Colon (tissue), 2 donors: ENCODE results near the gene PARD6B.

Experiments used
- FAIRE-seq: peaks from 2 replicates; lab custom pipeline; 2012; peaks lifted over from hg19 to GRCh38; lab: Jason Lieb, UNC
- donor health status: control.
- donor health status: control.

Gene PARD6B

DNA sequence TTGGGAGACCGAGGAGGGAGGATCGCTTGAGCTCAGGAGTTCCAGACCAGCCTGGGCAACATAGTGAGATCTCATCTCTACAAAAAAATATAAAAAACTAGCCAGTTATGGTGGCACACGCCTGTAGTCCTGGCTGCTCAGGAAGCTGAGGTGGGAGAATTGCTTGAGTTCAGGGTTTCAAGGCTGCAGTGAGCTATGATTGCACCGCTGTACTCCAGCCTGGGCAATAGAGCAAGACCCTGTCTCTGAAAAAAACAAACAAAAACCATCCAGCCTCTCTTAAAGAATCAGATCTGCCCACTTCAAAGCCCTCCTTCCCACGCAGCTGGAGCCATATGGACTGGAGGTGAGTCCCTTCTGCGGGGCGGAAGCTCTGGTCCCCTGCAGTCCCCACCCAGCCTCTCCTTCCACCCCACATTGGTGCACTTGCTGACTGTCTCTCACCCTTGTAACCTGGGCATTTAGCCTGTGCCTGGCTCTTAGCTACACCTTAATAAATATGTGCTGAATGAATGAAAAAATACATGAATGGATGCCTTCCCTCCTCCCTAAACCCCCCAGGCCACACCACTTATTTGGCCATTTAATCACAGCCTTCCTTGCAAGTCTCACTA lies 7.2 kb upstream of the PARD6B start:
- FAIRE-seq: no peak

DNA sequence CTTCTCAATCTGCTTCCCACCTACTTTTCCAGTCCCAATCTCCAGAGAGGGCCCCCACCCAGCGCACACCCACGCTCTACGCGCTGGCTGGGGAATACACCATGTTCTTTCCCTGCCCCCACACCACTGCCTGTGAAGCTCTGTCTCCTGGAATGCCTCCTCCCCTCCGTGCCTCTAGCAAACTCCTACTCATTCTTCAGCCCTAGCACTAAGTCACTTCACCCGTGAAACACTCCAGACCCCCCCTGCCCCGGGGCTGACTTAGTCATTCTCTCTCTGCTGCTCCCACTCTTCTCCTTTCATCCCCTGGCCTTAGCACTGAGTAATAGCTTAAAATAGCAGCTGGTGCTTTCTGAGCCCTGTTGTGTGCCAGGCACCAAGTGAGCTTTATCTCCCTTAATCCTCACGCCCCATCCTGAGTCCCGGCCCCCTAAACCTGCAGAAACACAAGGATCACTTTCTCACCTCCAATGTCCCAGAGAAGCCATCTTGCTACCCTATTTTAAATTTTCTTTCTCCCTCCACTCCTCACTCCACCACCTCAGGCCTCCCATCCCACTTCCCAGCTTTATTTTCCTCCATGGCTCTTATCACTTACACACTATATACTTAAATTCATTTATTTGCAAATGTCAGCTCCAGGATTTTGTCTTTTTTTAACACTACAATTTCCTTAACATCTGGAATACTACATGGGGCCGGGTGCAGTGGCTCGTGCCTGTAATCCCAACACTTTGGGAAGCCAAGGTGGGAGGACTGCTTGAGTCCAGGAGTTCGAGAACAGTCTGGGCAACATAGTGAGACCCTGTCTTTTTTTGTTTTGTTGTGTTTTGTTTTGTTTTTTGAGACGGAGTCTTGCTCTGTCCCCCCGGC lies 6.3 kb upstream of the PARD6B start:
- FAIRE-seq: no peak

DNA sequence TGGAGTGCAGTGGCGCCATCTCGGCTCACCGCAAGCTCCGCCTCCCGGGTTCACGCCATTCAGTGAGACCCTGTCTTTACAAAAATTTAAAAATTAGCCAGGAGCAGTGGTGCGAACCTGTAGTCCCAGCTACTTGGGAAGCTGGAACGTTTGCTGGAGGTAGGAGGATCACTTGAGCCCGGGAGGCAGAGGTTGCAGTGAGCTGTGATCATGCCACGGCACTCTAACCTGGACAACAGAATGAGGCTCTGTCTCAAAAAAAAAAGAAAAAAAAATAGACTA lies 5.7 kb upstream of the PARD6B start:
- no peak for FAIRE-seq

DNA sequence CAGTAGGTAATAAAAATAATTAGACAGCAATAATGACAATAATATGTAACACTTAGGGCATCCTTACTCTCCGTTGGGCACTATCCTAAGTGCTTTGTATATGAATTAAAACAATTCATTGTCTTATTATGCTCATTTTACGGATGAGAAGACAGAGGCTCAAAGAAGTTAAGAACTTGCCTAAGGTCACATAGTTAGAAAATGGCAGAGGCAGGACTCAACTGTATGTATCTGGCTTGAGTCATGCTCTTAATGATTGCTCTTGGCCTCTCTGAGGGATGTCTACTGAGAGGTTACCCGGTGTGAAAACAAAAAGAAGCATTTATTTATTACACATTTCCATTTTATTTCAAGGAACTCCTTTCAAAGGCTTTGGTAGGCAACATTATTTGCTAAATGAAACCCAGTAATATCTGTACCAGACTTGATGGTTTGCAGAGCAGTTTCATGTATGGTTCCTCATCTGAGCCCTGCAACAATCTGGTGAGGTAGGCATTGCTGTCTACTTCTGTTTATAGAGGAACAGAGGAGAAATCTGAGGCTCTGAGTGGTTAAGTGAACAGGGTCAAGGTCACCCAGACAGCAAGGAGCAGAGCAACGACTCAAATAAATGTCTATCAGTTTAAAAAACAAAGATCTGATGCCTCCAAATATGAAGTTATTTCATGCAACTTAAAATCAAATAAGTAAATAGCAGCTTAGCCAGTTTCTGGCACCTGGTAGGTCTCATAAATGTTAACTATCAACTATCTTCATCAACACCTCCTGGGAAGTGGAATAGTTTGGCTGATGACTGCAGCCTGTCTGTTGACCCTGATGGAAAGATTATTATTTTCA lies 4.2 kb upstream of the PARD6B start:
- no peak for FAIRE-seq

DNA sequence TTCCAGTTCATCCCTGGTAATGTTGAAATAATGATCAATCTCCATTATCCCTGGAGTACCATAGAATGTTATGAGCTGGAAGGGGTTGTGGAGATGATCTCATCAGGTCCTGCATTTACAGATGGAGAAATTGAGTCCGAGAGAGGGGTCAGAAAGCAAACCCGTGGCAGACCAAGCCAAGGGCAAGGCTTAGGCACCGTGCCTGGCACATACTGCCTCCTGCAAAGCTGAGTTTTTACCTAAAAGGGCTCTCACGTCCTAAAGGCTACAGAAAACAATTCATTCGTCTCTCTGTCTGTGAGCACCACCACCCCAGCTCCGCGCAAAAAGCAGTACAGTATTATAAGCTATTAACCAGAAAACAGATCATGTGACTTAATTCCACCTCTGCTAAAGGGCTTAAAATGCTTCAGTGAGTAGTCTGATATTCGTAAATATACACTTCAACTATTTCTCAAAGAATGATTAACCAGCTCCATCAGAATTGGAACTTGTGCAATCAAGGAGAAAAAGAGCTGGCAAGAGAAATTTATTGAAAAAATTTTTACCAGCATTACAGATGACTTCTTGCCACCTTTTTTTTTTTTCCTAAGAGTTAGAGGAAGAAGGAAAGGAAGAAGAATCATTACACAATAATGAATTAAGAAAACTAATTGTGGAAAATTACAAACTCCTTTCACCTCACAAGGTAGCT lies 3.4 kb upstream of the PARD6B start:
- no peak for FAIRE-seq

DNA sequence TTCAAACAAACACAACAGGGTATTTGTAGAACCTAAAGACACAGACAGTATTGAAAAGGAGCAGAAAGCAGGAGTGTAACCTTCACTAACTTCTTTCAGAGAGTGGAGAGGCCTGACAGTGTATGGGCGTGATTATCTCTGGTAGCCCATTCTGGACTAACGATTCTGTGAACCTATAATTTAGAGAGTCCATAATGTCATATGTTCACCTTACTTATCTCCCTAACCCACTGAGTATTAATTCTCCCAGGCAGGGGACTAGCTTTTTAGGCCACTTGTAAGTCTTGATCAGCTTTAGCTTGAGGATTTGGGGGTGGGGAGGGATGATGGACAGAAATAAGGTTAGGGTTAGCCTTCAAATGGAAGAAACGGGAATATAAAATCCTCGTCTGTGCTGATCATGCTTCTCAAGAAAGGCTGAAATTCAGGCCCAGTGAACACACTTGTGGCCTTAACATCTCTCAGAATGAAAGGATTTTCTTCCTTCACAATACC lies 2.8 kb upstream of the PARD6B start:
- no peak for FAIRE-seq

DNA sequence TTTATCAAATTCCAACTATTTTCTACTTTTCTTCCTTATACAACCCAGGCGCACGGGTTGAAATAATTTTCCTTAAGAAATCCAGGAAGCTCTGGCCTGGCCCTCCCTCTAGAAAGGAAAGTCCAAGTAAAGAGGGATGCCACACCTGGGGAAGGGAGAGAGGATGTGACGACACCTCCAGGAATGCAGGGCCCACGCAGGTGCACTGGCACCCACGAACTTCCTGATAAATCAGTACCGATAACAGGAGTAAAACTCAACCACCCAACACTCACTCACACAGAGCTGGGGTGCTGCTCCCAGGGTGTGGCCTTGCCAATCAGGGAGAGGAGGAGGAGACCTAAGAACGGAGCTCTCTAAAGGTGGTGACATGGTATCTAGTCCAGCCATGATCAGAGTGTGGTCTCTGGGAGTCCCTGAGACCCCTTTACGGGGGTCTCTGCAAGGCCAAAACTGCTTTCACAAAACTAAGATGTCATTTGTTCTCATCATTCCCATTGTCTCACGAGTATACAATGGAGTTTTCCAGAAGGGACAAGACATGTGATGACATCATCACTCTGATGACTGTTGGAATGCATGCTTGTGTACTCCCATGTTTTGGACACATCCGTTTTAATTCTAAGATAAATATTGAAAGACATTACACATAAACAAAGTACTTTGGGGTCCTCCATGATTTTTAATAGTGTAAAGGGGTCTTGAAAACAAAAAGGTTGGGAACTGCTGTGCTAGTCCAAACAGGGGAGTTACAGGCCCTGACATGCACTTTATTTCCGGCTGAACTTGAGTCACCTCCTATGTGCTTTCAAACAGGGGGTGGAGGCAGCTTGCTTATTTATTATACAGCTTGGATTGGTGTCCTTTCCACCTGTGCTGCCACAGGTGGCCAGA lies 2.2 kb upstream of the PARD6B start:
- FAIRE-seq: no peak

DNA sequence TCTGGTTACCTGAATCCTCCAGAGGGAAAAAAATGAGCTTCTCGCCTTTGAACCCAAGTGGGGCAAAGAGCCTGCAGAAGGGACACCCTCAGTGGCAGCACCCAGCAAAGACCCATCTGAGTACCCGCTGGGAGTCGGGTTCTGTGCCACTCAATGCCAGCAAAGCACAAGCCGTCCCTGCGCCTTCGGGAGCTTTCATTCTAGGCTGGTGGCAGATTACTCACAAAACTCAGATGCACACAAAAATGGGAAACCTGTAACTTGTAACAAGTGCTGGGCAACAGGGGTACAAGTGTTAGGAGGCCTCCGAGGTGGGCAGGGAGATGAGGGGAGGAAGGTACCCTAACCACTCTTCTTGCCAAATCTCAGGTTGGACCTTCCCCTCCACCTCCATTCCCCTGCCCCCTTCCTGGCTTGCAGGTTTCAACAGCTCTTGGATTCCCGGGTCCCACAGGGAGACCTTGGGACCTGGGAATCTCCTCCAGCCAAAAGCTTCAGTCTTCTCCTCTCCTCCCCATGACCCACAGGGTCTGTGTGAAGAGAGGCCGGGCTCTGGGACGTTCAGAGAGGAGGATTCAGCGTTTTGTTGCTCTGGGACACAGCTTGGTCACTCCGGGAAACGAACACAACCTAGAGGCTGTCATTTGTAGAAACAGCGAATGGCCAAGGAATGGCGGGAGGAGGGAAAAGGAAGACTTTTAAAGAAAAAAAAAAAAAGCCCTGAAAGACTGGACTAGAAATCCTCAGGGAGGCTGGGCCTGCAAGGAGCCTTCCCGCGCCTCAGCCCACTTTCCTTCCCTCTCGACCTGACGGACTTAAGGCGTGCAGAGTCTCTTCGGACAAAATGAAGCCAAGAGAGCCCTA lies 1.2 kb upstream of the PARD6B start:
- FAIRE-seq: no peak

DNA sequence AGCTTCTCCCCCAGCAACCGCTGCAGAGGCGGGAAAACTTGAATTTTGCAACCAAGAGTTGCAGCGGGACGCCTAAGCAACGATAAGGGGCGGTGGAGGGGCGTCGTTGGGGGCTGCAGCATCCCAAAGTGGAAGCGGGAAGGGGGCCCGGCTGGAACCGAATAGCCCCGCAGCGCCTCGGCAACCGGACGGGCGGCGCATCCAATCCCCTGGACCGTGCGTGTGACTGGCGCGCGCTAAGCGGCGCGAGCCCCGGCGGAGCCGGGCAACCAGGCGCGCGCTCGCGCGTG lies 670 bp upstream of the PARD6B start:
- FAIRE-seq: no peak

DNA sequence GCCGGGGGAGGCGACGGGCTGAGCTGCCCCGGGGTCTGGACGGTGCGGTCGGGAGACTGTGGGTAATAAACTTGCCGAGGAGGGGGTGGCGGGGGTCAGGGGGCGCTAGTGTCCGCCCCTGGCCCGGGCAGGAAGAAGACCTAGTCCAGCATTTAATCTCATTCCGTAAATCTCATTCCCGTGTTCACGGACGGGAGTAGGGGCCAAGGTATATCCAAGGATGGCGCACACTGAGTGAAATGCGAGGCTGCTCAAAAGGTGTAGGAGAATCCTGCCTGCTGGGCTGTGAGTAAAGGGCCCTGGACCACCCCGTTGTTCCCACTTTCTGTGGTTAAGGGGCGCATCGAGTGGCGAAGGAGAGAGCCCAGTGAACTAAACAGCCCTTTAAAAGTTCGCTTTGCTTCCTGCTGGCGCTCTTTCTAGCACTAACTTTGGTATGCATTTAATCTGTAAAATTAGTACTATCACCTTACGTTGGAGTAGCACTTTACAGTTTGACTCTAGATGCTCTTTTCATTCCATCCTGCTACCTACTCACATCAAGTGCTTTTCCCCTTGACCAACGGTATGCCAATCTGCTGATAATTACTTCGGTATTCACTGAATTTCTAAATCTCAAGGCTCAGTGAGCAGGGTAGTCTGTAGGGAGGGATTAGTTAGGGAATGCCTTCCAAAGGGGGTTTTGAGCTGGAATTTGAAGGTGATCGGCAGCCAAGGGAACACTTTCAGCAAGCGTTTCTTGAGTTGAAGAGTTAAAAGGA lies 730 bp downstream of the PARD6B start:
- no peak for FAIRE-seq

DNA sequence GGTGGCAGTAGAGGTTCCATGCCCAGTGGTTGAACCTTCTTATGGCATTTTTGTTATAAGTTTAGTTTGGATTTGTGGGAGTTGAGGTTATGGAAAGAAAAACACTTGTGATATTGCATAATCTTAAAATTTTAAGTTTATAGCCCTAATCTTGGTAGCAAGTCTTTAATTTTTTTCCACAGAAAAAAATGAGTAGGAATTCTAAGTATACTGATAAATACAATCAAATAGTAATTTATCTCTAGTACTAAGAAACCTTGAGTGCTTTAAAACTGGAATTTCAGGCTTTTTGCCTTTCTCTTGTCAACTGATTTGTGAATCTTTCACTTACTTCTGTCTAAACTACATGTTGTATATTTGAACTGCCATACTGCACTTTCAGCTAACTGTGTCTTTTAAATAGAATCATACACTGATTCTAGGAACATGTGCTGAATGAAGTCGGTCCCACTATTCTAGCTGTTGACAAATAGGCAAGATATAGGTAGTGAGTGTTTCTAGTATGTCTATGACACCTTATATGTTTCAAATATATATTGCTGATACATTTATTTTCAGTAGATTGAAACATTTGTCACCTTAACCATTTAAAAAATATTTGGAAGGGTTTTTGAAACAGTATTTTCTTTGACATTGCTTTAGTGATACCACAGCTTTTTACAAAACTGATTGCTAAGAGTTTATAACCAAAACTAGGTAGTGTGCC lies 2.4 kb downstream of the PARD6B start:
- no peak for FAIRE-seq

DNA sequence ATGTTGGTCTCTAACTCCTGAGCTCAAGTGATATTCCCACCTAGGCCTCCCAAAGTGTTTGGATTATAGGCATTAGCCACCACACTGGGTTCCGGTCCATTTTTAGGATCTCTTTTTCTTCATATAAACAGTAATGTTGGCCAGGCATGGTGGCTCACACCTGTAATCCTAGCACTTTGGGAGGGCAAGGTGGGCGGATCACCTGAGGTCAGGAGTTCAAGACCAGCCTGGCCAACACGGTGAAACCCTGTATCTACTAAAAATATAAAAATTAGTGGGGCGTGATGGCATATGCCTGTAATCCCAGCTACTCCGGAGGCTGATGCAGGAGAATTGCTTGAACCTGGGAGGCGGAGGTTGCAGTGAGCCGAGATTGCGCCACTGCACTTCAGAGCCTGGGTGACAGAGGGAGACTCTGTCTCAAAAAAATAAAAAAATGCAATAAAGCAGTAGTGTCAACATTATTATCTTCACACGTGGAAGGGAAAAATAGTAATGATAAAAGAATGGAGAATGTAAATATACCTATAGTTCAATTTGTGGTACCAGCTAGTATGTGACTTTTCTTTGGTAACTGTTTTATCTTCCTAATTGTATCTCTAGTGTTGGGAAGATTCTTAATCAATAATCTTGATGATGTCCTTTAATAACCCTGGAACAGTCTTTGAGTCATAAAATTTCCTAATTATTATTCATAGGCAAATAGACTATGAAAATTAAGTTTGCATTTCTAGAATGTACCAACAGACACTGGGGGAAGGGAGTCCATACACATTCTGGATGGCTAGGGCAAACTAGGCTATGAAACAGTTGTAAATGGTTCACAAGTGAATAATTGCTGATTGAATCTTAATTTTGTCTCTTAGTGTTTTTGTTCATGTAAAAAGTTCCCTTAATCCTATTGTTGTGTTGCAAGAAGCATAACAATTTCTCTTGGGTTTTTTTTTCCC lies 3.6 kb downstream of the PARD6B start:
- no peak for FAIRE-seq

DNA sequence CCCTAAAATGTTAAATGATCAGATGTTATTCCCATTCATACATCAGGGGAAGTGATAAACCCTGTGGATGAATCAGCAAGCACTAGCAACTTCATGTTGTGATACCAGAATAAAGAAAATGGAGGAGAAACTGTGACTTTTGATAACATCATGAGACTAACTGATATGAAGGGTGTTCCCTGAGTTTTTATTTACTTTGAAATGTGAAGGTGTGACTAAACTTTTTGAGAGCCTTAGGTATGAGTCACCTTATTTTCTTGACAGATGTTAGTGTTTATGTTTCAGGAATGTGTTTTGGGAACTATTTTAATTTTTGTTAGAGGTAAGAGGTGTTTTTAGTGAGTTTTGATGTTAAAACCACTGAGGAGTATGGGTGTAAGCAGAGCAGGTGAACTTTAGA lies 4.4 kb downstream of the PARD6B start:
- FAIRE-seq: no peak

DNA sequence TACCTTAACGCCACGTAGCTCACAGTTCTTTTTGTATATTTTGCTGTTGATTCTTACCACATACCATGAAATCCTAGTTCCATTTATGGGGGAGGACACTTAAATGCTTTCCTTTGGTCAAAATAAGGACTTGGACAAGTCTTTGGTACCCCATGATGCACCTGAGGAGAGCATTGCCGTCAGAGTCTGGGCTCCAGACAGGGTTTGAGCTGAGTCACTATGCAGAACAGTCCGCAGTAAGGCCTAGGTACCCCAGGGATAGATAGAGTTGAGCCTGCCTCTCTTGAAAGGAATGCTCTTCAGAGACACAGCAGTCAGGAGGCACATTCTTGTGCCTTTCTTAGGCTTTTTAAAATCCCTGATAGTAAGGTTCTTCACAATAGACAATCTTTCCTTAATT lies 6.0 kb downstream of the PARD6B start:
- FAIRE-seq: no peak

DNA sequence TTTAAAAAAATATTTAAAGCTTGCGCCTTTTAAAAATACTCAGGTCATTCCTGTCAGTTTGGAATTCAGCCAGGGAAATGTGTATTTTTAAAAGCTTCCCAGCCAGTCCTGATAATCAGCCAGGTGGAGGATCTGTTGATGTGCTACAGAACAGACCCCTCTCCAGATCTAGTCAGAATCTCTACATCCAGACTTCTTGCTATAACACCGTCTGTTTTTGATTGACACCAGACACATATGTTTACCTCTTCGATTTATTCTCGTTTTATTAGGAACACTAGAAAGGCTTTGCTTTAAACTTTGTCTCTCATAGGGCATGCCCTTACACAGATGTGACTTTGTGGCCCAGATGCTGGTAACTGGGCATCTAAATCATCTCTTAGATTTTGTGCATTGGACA lies 11.7 kb downstream of the PARD6B start:
- no peak for FAIRE-seq

DNA sequence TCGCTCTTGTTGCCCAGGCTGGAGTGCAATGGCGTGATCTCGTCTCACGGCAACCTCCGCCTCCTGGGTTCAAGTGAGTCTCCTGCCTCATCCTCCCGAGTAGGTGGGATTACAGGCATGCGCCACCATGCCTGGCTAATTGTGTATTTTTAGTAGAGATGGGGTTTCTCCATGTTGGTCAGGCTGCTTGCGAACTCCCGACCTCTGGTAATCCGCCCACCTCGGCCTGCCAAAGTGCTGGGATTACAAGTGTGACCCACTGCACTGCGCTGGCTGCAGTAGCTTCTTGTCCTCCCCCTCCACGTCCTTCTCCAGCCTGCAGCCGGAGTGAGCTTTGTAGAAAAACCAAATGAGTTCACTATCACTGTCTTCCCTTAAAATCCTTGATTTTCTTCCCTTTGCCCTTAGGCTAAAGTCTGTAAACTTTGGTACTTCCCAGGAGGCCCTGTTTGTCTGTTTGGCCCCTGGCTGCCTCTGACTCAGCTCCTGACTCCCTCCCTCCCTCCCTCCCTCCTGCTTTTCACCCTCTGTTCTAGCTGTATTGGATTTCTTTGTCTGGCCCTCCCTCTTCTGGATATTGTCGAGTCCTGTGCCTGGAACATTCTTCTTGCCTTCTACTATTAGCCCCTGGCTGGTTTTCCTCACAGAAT lies 12.9 kb downstream of the PARD6B start:
- FAIRE-seq: no peak

DNA sequence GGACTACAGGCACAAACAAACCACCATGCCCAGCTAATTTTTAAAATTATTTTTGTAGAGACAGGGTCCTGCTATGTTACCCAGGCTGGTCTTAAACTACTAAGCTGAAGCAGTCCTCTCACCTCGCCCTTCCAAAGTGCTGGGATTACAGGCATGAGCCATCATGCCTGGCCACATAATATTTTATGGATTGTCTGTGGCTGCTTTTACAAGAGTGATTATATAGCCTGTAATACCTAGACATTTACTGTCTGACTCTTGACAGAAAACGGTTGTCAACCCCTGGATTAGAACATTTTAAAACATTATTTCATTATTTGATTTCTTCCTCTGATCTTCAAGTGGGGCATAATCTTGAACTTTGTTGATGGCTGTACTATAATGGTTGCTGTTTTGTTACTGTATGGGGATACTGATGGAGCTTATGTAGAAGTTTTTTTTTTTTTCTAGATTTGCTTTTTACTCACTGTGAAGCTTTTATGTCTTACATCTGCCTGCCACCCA lies 14.3 kb downstream of the PARD6B start:
- FAIRE-seq: no peak
